WERI-Rb-1 (cell line): ENCODE data around the gene HOXB6.

Source experiments
- DNase-seq: peaks from one replicate; pipeline ENCODE4 v3.0.0-alpha.2; 2020
- H3K27ac ChIP-seq: fragments of 250-450 bp; sonication (Bioruptor Pico); 2 replicates; pipeline ENCODE4 v1.5.1; 2020; ENCODE audit warnings: mild to moderate bottlenecking, moderate library complexity
- H3K27me3 ChIP-seq: fragments of 250-450 bp; sonication (Bioruptor Pico); 2 replicates; pipeline ENCODE4 v1.5.1; 2021; ENCODE audit warnings: mild to moderate bottlenecking, low read depth, moderate library complexity; ENCODE audit not compliant: insufficient read depth, severe bottlenecking
- H3K36me3 ChIP-seq: fragments of 250-450 bp; sonication (Bioruptor Pico); 2 replicates; pipeline ENCODE4 v1.5.1; 2020; ENCODE audit warnings: mild to moderate bottlenecking, moderate library complexity
- H3K4me3 ChIP-seq: 2 replicates; pipeline ENCODE4 v1.5.1; 2011; ENCODE audit warnings: low read depth, mild to moderate bottlenecking, control low read depth, low read length
- H3K9me3 ChIP-seq: fragments of 250-450 bp; sonication (Bioruptor Pico); 2 replicates; pipeline ENCODE4 v1.5.1; 2021; ENCODE audit warnings: mild to moderate bottlenecking, moderate library complexity; ENCODE audit not compliant: severe bottlenecking
- TF ChIP-seq, protein P1 (sequence below): IDR thresholded peaks from 2 replicates; pipeline ENCODE4 v1.5.1; 2011; ENCODE audit warnings: low read depth, mild to moderate bottlenecking, control low read depth, inconsistent platforms, low read length

Gene HOXB6

DNA sequence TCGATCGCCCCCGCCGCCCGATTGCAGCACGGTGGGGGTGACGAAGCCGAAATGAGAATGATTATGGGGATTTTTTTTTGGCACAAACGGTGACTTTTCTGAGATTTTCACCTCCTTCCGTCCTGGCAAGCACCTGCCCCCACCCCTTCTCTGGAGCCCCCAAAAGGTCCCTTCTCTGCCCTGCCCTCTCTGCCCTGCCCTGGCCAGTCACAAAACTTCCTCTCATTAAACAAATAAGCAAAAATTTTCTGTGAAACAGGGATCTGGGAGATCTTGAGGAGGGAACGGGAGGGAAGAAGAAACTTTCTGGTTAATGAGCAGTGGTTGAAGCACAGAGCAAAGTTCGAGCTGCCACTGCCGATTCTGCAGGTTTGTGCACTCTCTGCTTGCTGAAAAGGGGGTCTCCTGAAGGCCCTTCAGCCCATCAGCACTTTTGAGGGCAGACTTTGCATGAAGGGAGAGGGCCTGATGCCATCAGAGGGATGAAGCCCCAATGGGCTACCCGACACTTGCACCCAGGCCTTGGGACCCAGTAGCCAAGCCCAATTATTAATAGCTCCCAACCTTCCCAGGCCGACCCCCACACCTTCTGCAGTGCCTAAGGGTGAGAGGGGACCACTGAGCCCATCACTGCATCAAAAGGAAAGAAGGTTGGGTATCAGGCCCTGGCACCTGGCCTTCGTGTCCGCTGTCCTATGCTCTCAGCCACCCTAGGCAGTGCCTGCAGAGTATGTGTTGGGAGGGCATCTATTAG is 11.4 kb upstream of the HOXB6 start:
- H3K9me3 ChIP-seq: no peaks in the 10 kb centered on the region
- H3K27me3 ChIP-seq: peaks cover 91% of the 10 kb centered on the region
- TF ChIP-seq, protein P1, sequence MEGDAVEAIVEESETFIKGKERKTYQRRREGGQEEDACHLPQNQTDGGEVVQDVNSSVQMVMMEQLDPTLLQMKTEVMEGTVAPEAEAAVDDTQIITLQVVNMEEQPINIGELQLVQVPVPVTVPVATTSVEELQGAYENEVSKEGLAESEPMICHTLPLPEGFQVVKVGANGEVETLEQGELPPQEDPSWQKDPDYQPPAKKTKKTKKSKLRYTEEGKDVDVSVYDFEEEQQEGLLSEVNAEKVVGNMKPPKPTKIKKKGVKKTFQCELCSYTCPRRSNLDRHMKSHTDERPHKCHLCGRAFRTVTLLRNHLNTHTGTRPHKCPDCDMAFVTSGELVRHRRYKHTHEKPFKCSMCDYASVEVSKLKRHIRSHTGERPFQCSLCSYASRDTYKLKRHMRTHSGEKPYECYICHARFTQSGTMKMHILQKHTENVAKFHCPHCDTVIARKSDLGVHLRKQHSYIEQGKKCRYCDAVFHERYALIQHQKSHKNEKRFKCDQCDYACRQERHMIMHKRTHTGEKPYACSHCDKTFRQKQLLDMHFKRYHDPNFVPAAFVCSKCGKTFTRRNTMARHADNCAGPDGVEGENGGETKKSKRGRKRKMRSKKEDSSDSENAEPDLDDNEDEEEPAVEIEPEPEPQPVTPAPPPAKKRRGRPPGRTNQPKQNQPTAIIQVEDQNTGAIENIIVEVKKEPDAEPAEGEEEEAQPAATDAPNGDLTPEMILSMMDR: no peak
- no peak overlapping the region for H3K4me3 ChIP-seq
- no peak for DNase-seq
- no peak overlapping the region for H3K27ac ChIP-seq
- H3K36me3 ChIP-seq: no peaks in the 10 kb centered on the region

DNA sequence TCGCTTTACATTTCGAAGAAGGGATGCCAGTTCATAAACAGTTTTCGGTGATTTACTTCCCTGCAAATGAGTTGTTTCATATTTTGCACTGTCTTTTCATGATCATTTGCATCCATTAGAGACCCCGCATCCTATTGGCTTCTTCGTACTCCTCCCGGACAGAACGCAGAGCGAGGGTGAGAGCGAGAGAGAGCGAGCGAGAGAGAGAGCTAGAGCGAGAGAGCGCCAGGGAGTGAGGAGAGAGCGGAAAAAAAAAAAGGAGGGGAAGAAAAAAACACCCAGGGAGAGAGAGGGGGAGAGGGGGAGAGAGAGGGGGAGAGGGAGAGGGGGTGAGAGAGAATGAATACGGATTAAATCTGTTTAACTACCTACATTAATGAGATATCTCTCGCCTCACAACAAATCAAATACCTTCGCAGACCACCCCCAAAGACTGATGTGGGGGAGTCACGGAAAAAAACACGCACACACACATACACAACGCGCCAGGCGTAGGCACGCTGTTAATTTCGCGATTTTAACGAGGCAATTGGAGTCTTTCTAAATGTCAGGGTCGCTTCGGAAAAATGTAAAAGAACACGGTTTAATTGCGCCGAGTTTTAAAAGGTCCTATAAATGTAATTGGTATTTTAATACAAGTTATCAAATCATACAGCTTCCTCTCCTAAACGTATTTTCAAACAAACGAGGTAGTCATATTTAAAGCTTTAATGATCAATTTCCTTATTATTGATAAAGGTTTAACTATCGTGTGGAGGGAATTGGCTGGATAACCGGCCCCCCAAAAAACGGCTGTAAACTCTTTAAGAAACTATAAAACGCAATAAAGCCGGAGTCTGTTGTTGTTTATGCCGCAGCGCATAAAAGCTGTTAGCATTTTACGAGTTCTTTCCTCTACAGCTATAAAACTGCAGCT is 10.5 kb upstream of the HOXB6 start, which contains the start of gene HOXB8:
Gene HOXB8, minus strand, starts transcription at position 246 of the 916 bp plus-strand sequence. CDS start 588 bp downstream, outside the sequence.
- DNase-seq: no peak
- no peaks in the 10 kb centered on the region for H3K9me3 ChIP-seq
- TF ChIP-seq, protein P1: no peak
- no peaks in the 10 kb centered on the region for H3K36me3 ChIP-seq
- no peak within 1 kb of the TSS for H3K27ac ChIP-seq
- H3K4me3 ChIP-seq: peak within 1 kb of the TSS; percentile 28
- peaks cover 91% of the 10 kb centered on the region for H3K27me3 ChIP-seq

DNA sequence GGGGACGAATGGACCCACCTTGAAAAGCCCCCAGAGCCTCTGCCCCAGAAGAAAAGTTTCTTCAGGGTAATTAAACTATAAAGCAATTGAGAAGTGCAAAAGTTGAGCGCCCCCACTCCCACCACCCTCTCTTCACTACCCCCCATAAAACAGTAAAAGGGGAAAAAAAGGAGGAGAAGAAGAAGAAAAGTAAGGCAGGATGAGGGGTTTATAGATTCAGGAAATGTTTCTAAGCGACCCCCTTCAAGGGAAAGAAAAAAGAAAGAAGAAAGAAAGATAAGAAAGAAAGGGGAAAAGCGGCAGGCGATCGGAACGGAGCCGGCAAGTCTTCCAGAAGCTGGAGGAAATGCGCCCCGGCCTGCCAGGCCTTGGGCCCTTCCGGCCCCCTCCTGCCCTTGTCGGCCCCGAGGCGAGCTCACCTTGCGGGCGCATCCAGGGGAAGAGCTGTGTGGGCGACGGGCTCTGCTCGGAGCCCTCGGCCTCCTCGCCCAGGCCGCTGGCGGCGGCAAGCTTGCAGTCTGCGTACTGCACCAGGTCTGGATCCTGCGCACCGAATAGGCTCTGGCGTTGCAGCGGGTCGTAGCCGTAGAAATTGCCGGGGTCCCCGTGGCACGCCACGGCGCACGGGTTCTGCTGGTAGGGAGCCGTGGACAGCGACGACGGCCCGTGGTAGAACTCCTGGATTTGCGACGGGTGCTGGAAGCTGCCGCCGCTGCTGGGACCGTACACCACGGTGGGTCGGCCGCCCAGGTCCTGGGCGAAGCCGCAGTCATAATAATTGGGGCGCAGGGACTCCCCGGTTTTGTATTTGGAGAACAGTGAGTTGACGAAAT is 9.3 kb upstream of the HOXB6 start:
- H3K27ac ChIP-seq: no peak overlapping the region
- TF ChIP-seq, protein P1: no peak
- no peaks in the 10 kb centered on the region for H3K36me3 ChIP-seq
- no peaks in the 10 kb centered on the region for H3K9me3 ChIP-seq
- peak overlapping the region; percentile 43 for H3K4me3 ChIP-seq
- peaks cover 91% of the 10 kb centered on the region for H3K27me3 ChIP-seq
- DNase-seq: peak; percentile 49

DNA sequence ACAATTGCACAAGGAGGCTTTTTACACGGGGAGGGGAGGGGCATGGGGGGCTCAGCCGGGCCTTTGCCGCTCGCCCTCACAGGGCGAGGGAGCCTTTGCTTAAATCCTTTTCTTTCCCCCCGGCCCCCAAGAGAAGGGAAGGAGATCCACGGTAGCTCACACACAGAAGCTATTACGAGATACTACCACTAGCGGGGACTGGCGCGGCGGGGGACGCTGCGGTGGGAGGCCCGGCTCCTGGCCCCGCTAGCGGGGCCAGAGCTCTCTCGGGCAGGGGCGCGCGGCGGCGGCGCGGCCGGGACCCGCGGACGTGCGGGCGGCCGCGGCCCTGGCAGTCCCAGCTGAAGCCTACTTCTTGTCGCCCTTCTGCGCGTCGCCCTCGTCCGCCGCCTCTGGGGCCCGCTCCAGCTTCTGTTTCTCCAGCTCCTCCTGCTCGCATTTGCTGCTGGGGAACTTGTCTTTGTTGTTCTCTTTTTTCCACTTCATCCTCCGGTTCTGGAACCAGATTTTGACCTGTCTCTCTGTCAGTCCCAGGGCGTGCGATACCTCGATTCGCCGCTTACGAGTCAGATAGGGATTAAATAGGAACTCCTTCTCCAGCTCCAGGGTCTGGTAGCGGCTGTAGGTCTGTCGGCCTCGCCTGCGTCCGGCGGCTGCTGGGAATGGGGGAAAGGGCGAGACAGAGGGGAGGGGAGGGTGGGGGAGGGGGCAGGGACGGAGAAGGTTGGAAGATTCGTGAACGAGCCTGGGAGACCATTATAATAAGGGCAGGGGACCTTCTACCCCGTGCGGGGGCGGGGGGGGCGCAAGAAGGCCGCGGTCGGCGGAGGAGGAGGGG is 8.3 kb upstream of the HOXB6 start:
- Histone ChIP-seq H3K27me3 (peaks cover 82% of the 10 kb centered on the region), H3K4me3 (peak overlapping the region; percentile 91)

More for the DNA sequence above, 8.3 kb upstream of the HOXB6 start:
- H3K9me3 ChIP-seq: no peaks in the 10 kb centered on the region
- TF ChIP-seq, protein P1: no peak; the same call in 1 of the 2 replicates
- DNase-seq: peak; percentile 65
- H3K27ac ChIP-seq: no peak overlapping the region
- no peaks in the 10 kb centered on the region for H3K36me3 ChIP-seq
